Keratinocyte (primary cell): ENCODE measurements around the gene CDAN1.

ENCODE experiments used
- CTCF ChIP-seq, 3 experiments: IDR thresholded peaks in 1 of 3; conservative IDR thresholded peaks in 1 of 3; optimal IDR thresholded peaks in 1 of 3; 2 replicates in 2 of 3; 3 replicates in 1 of 3; pipeline versions ENCODE3 to v1.5.1; 2011; ENCODE audit warnings: low read length in 3 of 3, mild to moderate bottlenecking in 3 of 3, moderate library complexity in 2 of 3, control low read depth in 1 of 3, inconsistent platforms in 1 of 3; ENCODE audit not compliant: insufficient read depth in 2 of 3; ENCODE audit errors: extremely low read depth in 1 of 3
- EZH2 ChIP-seq: IDR thresholded peaks from one replicate; pipeline ENCODE4 v1.6.1; 2012; ENCODE audit warnings: inconsistent platforms, mild to moderate bottlenecking, low read length, moderate library complexity

GRCh38 chr15:42692997-42693396, 43.9 kb downstream of the CDAN1 start:
- TF ChIP-seq CTCF (optimal IDR thresholded peaks at IDR 0.05 in 1 of 3, IDR thresholded peaks at IDR 0.05 in 1 of 3, conservative IDR thresholded peaks at IDR 0.05 in 1 of 3; ENCODE audit: extremely low read depth in 1 of 3, insufficient read depth in 2 of 3, low read length in 3 of 3) (no peak), EZH2 (no peak)
